Astrocyte of the spinal cord (primary cell): Measurements from ENCODE around the gene DRD3.

Experiments
- DNase-seq: peaks from one replicate; pipeline ENCODE4 v3.0.0; 2011; ENCODE audit warnings: low read depth, low spot score
- H3K4me3 ChIP-seq: 2 replicates; pipeline ENCODE4 v1.5.1; 2011; ENCODE audit warnings: low read depth, mild to moderate bottlenecking, low read length, moderate library complexity
- CTCF ChIP-seq: IDR thresholded peaks from 2 replicates; pipeline ENCODE4 v1.5.1; 2012; ENCODE audit warnings: low read depth, mild to moderate bottlenecking, low read length, inconsistent platforms
- in situ Hi-C: cut with HindIII; loops from 2 replicates; pipeline ENCODE4 v1.10.0; 2017; ENCODE audit warnings: low sequenced_read_pairs

DRD3 gene

GRCh38 chr3:114111060-114111770 is 67.6 kb downstream of the DRD3 start:
- no peak for DNase-seq
- no peak for TF ChIP-seq CTCF
- H3K4me3 ChIP-seq, result no peak overlapping the region
- in situ Hi-C loops, result no loop called here

- DNase-seq, result no peak
- no peak overlapping the region for H3K4me3 ChIP-seq
- no peak for TF ChIP-seq CTCF
- in situ Hi-C loops, result no loop called here
These were observed 68.4 kb downstream of the DRD3 start for GRCh38 chr3:114110439-114110838.

- H3K4me3 ChIP-seq, result no peak overlapping the region
- in situ Hi-C loops, result no loop called here
- TF ChIP-seq CTCF, result no peak
- DNase-seq, result no peak
These were observed 70.7 kb downstream of the DRD3 start for GRCh38 chr3:114108137-114108536.

GRCh38 chr3:114104414-114104813 is 74.4 kb downstream of the DRD3 start:
- in situ Hi-C loops, result no loop called here
- DNase-seq, result no peak
- no peak for TF ChIP-seq CTCF
- H3K4me3 ChIP-seq, result no peak overlapping the region

GRCh38 chr3:114103858-114104257 is 75.0 kb downstream of the DRD3 start:
- TF ChIP-seq CTCF, result no peak
- in situ Hi-C loops, result no loop called here
- no peak for DNase-seq
- no peak overlapping the region for H3K4me3 ChIP-seq

- in situ Hi-C loops, result no loop called here
- H3K4me3 ChIP-seq, result no peak overlapping the region
- DNase-seq, result no peak
- no peak for TF ChIP-seq CTCF
These were observed 75.7 kb downstream of the DRD3 start for GRCh38 chr3:114103181-114103580.

- in situ Hi-C loops, result no loop called here
- no peak for TF ChIP-seq CTCF
- DNase-seq, result no peak
- no peak overlapping the region for H3K4me3 ChIP-seq
These were observed 77.8 kb downstream of the DRD3 start for GRCh38 chr3:114101101-114101500.
